Dedifferentiated amniotic fluid mesenchymal stem cell (primary cell): ENCODE measurements around the gene TRAPPC12.
"Not testable (repeated sequence)": the region's sequence is repeated elsewhere in the genome, so short reads cannot be mapped to it uniquely, and the experiment has no call there.

ENCODE experiments used
- DNase-seq: peaks from one replicate; pipeline ENCODE4 v3.0.0-alpha.2; 2016; ENCODE audit errors: extremely low spot score

TRAPPC12 gene

DNA sequence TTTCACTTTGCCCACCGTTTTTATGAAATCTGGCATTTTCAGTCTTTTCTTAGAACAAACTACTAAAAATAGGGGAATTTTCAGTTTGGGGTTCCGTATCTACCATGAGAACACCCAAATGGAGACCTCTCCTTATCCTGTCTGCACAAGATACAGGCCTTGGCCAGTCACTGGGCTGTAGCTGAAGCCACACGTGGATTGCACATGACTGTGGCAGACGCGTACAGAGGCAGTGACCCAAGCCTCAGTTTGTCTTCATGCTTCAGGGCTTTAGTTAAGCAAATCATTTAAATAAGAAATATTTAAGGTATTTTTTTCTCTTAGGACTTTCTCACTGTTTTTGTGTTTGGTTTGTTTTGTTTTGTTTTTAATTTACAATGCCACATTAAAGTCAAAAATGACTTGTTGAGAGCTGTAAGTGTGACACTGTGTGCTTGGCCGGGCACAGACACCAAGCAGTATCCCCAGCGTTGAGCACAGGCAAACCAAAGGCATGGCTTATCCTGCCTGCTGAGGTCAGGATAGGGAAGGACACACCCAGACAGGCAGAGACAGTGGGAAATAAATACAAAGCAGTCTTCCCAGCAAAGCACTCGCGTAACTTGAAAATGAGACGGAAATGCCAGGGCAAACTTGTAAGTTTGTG lies 53.3 kb downstream of the TRAPPC12 start:
- no peak for DNase-seq

DNA sequence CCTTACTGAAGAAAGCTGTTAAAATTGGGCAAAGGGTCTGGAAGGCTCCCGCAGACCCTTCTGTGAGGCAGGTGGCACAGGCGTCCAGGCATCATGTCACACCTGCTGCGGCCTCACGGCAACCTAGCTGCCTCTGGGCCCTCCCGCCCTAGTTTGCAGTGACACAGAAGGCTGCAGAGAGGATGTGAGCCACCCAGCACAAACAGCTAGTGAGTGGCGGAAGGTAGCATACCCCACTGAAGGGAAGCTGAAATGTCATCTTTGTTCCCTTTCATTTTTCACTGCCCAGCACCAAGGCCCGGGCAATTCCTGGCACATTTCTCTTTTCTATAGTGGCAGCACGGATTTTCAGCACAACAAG lies 53.8 kb downstream of the TRAPPC12 start:
- no peak for DNase-seq

DNA sequence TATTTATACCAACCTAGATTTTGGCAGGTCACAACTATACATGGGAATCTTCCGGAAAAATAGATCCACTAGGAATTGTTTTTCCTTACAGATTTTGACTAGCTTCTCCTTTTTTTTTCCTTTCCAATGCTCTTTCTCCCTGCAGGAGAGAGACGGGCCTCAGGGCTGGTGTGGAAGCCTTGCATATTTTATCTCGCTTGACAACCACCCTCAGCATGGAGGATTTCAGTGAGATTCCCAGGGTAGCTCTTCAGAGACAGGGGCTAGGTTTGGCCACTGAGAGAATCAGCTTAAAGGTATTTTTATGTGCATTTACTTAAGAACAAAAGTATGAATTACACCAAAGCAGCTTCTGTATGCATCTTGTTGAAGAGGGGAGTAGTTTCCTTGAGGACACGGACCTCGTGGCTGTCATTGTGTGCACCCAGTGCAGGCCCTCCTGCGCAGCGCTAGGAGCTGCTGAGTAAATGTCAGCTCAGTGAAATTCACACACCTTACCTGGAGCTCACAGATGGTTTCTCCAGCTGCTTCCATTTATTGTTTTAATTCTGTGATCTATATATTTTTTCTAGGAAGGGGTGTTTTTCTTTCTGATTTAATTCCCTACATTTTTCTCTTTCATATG lies 54.4 kb downstream of the TRAPPC12 start:
- DNase-seq: no peak

DNA sequence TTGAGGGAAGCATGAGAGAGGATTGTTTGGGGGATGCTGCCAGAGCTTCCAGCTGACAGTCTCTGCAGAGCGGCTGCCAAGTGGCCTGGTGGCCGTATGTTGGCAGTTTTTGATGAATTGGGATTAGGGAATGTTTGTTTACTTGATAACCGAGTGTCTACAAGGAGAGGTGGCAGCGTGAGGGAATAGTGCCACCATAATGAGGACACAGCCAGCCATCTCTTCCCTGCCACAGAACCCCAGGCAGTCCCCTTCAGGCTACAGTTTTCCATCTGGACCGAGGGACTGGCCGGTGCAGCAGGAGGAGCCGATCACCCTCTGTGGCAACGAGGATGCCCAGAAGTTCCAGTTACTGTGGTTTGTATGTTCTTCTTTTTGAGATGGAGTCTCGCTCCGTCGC lies 55.2 kb downstream of the TRAPPC12 start:
- DNase-seq: no peak

DNA sequence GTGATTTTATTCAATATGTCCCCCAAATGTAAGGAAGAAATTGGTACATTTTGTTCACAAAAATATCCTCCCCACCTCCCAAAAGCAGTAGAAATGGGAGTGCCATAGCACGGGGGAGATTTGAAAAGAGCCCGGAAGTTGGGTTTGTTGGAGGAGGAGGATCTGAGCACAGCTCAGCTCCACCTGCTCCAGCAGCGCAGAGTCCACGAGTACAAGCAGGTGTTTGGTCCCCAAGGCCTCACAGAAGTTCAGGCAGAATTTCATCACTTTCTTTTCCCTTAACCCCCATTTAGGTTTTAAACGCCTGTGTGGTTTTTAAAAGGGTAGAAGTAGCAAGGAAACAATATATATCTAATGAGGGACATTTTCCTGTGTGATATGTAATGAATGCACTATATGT lies 56.0 kb downstream of the TRAPPC12 start:
- no peak for DNase-seq

DNA sequence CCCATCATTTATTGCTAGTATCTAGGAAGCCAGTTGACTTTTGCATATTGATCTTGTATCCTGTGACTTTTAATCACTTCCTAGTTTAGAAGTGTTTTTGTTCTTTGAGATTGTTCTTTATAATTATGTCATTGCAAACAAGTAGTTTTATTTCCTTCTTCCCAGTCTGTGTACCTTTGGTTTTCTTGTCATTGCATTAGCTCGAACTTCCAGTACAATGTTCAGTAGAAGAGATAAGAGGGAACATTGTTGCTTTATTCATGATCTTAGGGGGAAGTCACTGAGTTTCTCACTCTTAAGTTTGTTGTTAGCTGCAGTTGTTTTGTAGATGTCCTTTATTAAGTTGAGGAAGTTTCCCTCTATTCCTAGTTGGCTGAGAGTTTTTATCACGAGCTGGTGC lies 61.0 kb downstream of the TRAPPC12 start:
- no peak for DNase-seq

DNA sequence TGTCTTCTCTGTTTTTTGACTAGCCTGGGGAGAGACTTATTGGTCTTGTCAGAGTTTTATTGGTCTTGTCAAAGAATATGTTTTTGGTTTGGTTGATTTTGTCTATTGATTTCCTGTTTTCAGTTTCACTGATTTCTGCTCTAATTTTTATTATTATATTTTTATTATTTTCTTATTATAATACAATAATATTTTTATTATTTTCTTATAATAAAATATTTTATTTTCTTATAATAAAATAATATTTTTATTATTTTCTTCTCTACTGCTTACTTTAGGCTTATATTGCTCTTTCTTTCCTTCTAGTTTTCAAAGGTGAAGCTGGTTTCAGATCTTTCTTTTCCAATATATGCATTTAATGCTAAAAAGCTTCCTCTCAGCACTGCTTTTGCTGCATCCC lies 62.0 kb downstream of the TRAPPC12 start:
- DNase-seq: no peak

DNA sequence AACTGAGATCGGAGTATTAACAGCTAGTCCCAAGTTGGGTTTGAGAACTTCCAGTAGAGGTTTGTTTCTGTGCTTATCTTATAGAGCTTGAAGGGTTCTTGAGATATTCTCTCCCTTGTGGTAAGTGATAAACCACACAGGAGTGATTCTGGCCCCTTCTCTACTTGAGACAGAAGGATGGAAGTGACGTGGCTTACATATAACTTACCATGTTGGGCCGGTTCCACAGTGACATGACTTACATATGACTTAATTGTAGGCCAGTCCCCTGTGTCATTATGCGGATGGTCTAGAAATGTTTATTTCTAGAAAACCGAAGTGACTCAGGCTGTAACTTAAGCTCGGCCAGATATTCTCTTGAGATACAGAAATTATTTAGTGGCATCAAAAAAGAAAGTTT lies 62.7 kb downstream of the TRAPPC12 start:
- no peak for DNase-seq

DNA sequence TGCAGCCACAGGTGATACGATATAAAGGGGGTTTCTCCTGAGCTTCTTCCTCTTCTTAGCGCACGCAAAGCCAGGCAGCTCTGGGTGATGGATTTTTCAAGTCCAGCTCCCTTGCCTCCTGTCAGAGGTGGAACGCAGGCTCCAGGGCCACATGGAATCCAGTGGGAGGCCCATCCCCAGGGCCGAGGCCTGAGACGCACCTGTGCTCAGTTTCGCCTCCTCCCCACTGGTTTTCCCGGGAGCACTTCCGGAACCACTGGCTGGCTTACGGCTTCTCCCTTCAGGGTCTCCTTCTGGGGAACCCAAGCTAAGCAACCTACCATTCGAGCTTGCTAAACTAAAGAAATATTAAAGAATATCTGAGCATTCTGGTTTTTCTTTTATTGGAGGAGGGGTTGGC lies 63.6 kb downstream of the TRAPPC12 start:
- no peak for DNase-seq

DNA sequence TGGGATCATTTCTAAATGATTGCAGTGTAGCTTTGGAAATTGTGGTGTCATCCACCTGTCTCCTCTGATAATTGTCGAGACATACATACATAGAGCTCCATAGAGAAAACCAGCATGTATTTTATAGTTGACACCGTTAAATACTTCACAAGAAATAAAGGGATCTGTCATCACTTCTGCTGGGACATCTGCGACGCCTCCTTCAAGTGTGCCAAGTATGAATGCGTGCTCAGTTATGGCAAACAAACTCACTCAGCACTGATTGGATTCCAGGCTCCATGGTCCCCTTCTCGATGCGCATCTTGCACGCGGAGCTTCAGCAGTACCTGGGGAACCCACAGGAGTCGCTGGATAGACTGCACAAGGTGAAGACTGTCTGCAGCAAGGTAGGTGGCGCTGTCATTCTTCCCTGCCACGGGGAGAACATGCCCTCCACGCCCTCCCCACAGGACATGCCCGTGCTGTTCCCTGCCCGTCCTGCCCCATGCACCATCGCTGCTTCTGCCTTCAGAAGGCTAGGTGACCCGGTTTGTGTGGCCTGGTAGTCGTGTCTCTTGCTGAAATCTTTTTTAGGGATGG lies 64.1 kb downstream of the TRAPPC12 start:
- DNase-seq: no peak

DNA sequence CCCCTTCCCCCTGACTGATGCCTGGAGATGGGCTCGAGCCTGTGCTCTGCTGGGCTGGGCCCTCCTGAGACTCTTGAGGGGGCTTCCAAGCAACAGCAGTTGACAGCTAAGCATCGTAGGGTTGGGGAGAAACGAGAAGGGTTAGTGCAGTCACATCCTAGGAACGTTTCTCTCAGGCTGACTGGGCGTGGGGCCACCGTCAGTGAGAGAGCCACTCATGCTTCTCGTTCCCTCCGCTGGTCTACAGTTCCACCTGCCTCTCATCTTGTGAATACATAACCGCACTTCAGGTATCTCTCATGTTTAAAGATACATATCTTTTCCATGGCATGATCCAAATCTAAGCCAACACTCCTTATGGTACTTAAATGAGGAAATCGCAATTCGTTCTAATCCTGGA lies 66.4 kb downstream of the TRAPPC12 start:
- DNase-seq: no peak

DNA sequence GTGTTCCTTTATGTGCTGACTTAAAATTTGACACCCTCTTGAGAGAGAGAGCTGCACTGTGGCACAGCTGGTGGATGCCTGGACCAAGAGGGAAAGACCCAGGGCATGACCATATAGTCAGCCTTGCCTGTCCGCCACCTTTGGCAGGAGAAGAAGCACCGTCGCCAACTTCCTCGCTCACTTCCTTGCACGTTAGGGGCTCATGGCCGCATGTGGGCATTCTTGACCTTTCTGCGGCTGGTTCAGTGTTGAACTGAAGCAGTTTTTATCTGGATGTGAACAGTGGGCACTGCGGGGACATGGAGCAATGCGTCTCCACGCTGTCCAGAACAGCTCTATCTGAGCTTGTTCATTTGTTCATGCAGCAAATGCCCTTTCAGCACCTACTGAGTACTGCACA lies 66.9 kb downstream of the TRAPPC12 start:
- no peak for DNase-seq

DNA sequence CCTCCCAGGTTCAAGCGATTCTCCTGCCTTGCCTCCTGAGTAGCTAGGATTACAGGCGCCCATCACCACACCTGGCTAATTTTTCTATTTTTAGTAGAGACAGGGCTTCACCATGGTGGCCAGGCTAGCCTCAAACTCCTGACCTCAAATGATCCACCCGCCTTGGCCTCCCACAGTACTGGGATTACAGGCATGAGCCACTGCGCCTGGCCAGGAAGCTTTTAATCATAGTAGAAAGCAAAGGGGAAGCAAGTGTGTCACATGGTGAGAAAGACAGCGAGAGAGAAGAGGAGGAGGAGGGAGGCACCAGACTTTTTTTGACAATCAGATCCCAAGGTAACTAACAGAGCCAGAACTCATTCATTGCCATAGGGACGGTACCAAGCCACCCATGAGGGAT lies 67.7 kb downstream of the TRAPPC12 start:
- not testable (repeated sequence) for DNase-seq

DNA sequence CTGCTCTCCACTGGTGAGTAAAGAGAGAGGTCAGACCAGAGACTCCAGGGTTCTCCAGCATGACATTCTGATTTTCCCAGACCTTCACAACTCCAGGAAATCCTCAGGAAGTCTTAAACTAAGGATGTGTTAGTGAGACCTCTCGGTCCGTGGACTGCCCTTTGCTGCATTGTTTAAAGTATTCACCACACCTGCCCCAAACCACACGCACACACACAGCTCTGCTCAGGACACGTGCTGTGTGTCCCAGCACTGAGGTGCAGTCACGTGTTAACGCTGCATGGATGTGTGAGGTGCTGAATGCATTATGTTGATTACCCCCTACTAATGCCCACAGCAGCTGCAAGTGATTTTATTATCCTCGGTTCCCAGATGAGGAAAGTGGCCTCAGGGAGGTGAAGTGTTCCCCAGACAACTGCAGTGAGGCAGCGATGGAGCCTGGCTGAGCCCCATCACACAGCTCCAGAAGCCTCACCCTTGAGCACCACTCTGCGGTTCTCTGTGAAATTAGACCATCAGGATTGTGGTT lies 68.4 kb downstream of the TRAPPC12 start:
- no peak for DNase-seq

DNA sequence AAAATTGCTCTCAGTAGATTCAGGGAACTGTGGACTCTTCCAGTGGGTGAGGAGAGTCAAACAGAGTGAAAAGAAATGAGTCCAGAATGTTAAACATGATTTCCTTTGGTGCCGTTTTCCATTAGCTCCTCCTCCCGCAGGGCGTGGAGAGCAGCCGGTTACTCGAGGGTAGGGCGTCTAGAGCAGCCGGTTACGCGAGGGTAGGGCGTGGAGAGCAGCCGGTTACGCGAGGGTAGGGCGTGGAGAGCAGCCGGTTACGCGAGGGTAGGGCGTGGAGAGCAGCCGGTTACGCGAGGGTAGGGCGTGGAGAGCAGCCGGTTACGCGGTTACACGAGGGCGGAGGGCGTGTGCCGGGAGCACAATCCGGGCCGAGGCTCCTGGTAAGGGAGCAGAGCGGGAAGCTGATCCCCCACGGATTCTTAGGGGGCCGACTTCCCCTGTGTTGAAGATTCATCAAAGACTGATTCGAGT lies 69.0 kb downstream of the TRAPPC12 start:
- not testable (repeated sequence) for DNase-seq

DNA sequence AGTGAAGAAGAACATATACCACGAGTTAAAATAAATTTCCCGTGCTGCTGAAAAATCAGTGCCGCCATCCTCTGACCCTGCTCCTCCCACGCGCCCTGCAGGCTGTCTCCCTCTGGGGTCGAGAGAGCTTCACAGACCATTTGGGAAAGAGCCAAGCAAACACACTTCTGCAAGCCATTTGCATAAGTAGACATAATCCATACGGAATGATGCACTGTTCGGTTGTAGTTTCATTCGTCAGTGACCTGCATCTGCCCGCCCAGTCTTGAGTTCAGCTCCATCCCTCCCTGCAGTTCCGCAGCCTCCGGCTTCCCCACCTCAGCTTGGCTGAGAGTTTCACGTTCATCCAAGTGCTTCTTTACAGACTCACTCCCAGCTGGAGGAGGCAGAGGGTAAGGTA lies 69.6 kb downstream of the TRAPPC12 start:
- DNase-seq: no peak

DNA sequence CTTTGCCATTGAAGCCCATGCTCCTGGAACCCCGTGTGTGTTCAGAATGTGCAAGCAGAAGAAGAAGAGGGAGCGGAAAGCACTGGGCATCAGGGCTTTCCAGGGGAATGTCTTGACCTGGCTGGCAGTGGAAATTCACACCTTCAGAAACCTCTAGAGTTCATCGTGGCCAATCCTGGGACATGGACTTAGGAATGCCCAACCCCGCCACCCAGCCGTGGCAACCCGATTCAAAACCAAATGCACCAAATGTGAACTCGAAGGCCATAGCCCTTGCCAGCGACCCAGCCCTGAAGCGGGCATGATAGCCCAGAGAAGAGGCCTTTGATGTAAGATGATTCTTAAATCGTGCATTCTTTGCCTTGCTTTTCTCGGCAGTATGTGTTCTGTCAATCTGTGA lies 70.4 kb downstream of the TRAPPC12 start:
- no peak for DNase-seq

DNA sequence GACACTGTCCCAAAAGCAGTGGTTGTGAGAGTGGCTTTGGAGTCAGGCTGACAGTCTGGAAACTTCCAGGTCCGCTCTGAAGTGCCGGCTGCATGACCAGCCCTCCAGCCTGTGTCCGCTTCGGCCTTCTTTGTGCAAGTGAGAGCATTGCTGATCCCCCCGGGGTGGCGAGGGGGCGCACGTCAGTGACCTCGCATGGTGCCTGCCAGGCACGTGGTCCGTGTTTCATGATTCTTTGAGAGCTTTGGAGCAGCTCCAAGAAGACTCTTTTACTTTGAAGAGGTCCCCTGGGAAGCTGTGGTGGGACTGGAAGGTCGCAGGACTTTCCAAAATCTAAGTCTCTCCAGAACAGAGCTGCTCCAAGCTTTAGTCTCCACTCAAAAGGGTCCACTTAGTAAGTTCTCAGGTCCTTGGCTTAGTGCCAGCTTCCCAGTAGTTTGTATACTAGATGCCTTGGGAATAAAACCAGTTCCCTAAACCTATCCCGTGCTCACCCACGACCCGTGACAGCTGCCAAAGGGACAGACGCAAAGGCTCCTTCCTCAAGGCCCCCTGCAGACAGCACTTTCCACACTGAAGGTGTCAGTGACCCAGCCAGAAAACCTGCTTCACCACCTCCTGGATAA lies 71.0 kb downstream of the TRAPPC12 start:
- no peak for DNase-seq

DNA sequence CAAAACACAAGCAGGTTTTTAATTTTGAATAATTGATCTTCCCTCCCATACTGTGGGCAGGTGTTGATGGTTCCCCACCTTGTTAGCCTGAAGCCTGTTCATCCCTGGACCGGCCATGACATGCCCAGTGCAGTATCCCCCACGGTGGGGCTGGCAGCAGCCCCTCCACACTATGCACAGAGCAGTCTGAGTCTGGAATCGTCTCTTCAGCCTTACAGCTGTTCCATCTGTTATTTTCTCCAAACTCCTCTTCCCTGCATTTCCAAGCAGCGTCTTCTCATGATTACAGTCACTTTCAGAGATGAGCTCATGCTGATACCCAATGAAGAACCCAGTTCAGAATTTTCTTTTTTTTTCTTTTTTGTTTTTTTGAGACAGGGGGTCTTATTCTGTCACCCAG lies 71.7 kb downstream of the TRAPPC12 start:
- no peak for DNase-seq

DNA sequence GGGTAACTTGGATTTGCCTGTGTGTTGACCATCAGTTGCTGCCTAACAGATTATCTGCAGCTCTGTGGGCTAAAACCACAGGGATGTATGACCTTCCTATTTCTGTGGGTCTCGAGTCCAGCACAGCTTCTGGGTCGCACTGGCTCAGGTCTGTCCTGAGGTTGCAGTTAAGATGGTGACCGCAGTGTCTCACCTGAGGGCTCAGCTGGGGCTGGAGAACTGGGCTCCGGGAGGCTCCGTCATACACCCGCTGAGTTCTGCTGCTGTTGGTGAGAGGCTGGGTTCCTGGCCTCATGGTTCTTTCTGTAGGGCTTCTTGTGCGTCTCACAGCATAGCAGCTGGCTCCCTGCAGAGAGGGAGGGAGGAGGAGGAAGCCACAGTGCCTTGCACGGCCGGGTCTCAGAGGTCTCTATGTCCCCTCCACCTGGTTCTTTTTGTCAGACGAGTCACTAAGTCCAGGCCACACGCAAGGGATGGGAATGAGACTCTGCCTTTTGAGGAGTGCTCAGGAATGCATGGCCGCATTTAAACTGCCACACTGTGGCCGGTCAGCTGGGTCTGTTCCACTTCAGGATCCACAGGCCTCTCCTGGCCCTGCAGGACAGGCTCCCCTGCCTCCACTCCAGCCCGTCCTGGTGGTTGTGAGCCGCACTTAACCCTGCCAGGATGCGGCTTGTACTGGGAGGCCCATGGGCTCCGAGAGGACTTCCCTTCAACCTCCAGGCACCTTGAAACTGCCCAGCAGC lies 72.6 kb downstream of the TRAPPC12 start:
- no peak for DNase-seq

DNA sequence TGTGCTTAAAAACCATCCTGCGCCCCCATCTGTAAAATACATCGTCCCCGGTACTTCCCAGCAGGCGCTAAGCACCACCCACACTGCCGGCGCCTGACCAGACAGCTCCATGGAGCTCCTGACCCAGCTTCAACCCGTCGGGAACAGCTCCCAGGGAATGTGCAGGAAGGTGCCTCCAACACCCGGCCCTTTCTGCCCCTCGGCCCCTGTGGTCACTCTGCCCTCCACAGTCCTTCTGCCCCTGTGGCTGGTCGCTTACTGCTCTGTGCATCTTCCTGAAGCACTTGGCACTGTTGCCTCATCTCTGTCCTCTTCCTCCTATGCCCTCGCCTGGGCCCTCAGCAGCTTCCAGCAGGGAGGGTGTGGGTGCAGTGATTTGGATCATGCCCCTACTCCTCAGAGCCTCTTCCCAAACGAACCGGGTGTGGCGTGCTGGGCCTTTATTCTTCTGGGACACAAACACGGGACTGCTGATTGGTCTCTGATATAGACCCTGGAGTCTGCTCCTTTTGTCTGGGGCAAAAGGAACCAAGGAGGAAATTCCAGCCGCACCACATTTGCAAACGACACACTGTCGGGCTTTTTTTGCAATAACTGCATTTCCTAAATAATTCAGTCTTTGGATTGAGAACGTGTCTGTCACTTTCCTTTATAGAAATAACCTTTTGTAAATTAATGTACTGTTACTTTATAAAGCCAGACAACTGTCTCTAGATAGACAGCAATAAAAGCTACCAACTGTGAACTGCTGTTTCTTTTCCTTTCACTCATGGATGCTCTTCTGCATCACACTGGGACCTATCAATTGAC lies 73.9 kb downstream of the TRAPPC12 start:
- DNase-seq: no peak
